GM19397 (cell line): Measurements from ENCODE around the gene CRYBG1.

ENCODE experiments used
- ATAC-seq: cut with Tn5 transposase; IDR thresholded peaks from one replicate; pipeline ENCODE4 v1.9.1; 2021; ENCODE audit warnings: mild to moderate bottlenecking, moderate library complexity; ENCODE audit not compliant: unreplicated experiment

CRYBG1 gene

DNA sequence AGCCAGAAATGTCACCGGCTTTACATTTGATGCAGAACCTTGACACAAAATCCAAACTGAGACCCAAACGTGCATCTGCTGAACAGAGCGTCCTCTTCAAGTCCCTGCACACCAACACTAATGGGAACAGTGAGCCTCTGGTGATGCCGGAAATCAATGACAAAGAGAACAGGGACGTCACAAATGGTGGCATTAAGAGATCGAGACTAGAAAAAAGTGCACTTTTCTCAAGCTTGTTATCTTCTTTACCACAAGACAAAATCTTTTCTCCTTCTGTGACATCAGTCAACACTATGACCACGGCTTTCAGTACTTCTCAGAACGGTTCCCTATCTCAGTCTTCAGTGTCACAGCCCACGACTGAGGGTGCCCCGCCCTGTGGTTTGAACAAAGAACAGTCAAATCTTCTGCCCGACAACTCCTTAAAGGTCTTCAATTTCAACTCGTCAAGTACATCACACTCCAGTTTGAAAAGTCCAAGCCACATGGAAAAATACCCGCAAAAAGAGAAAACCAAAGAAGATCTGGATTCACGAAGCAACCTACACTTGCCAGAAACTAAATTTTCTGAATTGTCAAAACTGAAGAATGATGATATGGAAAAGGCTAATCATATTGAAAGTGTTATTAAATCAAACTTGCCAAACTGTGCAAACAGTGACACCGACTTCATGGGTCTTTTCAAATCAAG lies 160.3 kb downstream of the CRYBG1 start:
- ATAC-seq = peak; percentile 52

DNA sequence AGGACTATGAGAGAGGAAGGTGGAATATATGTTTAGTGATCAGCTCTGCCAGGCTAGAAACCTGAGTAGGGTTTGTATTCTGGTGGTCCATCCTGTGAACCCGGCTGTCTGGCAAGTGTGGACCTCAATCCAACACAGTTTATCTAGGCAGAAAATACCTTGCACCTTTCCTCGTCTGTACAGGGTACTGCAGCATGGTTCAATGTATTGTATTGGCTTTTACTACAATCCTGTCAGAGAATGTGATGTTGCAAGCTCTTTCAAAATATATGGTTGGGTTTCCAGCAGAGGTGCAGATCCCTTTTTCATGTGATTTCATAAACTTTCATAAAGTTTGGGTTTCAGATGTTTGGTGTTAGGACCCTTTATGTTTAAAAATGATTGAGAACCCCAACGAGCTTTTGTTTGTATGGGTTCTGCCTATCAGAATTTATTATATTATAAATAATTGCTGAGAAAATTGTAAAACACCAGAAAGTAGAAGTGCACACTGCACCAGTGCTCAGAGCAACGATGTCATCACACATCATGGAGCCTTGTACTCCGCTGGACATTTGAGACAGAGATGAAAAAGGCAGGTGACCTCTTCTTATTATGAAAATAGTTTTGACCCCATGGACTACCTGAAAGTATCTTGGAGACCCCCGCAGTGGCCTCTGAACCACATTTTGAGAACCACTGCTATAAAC lies 162.2 kb downstream of the CRYBG1 start:
- ATAC-seq = no peak

DNA sequence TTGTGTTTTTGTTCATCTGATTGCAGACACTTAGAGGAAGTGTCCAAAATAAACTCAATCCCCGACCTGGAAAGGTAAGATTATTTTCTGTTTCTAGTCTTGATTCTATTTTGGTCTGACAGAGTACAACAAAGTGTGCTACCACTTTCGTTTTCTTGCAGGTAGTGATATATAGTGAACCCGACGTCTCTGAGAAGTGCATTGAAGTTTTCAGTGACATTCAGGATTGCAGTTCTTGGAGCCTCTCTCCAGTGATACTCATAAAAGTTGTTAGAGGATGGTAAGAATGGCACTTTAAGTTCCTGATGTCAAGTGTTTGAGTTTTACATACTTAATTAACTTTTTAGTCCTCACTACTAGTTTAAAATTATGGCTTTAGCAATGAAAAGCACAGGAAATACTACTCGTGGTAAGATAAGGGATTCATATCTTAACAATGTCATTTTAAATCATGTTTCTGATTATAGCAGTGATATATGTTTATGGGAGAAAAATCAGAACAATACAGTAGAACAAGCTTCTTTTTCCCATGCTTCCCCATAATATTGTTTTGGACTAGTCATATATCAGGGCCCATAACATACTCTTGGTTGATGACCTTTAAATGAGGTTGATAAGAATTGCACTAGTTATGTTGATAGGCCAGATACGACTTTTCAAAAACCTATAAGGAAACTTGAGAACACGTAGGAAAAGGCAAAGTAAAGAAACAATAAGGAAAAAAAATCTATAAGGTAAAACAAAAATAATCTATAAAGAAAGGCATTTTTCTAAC lies 164.8 kb downstream of the CRYBG1 start:
- no peak for ATAC-seq

DNA sequence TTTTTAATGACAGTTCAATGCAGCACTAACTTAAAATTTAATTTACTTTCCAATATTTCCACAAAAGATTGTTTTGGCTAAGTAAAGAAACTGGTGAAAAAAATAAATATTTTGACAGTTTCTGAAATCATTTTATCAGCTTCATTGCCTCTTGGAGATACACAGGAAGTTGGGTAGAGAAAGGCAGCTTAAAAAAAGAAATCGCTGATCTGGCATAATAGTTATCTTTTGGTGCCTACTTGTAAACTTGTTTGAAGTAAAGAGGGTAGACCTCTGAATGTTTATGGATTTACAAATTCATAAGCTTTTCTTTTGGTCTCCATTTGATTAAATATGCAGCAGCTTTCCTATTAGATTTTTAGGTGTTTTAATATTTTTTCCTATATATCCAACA lies 165.4 kb downstream of the CRYBG1 start:
- ATAC-seq = no peak

DNA sequence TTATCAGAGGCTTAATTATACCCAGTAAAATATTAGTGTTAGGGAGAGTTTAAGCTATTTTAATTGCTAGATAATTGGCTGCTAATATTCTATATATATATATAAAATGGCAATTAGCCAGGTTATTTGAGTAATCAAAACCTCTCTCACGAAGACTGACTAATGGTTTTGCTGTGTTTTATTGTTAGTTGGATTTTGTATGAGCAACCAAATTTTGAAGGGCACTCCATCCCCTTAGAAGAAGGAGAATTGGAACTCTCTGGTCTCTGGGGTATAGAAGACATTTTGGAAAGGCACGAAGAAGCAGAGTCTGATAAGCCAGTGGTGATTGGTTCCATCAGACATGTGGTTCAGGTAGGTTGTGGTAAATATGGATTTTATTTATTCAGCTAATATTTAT lies 166.6 kb downstream of the CRYBG1 start:
- no peak for ATAC-seq

DNA sequence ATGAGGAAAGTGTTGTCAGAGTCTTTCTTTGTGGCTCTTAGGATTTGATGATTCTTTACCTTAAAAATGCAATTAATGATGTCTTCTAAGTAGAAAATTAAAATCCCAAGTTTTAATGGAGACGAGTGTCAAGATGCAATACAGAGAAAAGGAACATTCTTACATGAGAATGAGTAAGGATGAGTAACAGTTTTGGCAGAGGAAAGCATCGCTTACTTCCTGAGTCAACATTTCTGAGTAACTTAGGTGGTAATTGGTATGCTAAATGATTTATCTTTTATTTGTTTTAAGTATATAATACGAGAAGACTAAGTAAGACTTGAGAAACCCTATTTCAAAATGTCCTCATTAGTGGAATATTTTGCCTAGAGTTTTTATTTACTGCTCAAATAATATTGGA lies 167.5 kb downstream of the CRYBG1 start:
- ATAC-seq = no peak

DNA sequence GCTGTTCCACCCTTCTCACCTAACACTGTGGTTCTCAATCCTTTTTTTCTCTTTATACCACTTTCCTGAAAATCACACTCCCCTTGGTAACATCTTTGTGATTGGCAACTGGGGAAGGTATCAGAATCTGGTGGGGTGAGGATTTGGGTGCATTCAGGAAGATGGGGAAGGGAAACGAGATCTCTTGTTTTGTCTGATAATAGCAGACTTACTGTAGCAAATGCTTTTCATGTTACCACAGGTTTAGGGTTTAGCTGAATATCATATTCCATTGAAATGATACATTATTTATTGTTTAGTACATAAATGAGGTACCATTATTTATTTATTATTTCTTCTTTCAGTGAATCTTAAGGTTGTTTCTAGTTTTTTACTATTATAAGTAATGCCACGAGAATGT lies 168.0 kb downstream of the CRYBG1 start:
- no peak for ATAC-seq

DNA sequence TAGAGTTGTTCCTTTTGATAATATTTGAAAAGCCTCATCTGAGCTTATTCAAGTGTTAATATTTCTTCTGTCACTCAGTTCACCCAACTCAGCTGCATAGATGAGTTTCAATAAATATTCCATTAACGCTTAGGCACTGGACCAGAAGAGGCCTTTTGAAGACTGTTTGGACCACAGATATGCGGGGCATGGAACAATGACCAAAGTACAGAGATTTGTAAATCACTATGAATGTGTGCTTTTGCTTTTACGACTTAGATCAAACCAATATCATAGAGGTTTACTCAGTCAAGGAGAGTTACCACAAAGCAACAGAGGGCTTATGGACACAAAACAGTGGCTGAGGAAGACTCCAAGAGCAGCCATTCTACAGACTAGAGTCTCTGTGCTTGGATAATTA lies 168.9 kb downstream of the CRYBG1 start:
- no peak for ATAC-seq

DNA sequence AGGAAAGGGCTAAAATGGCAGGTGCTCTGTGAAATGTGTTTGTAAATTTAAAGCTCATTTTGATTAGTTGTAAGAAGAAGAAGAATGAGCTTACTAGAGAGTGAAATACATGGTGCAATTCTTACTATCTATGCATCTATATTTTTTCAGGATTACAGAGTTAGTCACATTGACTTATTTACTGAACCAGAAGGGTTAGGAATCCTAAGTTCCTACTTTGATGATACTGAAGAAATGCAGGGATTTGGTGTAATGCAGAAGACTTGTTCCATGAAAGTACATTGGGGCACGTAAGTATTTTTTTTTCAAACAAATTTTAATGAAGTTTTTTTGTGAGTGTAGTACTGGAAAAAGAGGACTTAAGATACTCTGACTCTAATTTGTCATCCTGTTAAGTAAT lies 169.5 kb downstream of the CRYBG1 start:
- no peak for ATAC-seq

DNA sequence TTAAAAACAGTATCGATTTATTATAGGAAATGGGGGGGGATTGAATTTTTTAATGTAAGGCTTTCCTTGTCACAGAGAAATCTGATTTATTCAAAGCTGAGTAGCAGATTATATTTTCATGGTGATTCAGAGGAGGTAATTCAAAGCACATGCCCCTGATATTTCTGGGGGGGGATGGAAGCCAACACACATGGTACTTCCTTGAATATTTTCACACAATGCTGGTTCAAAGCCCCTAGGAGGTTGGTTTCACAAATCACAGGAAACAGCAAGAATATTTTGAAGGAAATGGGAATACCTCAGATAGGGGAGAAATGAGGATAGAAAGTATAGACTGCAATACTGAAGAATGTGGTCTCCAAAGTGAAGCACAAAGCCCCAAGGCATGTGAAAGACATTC lies 170.0 kb downstream of the CRYBG1 start:
- no peak for ATAC-seq

DNA sequence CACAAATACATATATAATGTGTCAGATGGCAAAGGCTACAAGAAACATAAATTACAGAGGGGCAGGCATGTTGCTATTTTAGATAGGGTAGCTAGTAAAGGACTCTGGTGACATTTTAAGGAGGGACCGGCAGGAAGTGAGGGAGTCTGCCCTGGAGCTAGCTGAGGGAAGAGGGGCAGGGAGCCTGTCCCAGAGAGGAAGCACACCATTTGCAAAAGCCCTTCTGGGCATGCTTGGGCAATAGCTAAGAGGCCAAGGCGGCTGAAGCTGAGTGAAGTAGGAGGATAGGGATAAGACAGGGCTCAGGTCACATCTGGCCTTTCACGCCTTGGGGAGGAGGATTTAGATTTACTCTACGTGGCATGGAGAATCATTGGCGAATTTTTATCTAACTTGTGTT lies 172.5 kb downstream of the CRYBG1 start:
- ATAC-seq = no peak

DNA sequence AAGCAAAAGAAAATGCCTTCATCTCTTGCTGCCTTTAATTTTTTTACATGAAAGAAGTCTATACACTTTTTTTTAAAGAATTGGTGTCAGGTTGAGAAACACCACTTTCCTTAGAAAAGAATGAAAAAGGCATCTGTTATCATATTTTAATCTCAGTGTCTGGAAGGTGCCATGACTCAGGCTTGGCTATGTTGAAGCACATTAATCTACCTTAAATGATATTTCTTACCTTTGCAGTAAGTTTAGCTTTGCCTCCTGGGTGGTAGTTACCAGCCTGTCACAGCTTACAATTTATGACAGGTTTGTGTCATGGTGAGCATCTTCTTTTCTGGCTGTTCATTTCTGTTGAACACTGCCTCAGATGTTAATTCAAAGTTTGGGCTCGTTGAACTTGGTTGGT lies 173.5 kb downstream of the CRYBG1 start:
- ATAC-seq = no peak

DNA sequence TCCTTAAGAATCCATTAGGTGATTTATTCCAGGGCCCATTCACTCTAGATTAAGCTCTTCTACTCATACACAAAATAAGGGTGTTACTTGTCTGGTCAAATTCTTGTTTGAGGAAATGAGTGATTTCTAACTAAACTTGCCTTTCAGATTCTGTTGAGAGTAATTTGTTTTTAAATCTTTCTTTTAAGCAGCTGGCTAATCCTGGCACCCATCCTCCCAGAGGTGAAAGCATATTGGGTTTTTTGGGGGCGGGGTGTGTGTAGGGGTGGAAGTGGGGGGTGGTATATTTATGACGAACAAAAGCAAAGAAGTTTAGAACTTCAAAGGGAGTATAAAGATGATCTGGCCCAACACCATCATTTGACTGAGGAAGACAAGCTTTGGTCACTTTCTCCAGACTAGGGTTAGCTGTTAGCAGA lies 174.1 kb downstream of the CRYBG1 start:
- ATAC-seq = no peak

DNA sequence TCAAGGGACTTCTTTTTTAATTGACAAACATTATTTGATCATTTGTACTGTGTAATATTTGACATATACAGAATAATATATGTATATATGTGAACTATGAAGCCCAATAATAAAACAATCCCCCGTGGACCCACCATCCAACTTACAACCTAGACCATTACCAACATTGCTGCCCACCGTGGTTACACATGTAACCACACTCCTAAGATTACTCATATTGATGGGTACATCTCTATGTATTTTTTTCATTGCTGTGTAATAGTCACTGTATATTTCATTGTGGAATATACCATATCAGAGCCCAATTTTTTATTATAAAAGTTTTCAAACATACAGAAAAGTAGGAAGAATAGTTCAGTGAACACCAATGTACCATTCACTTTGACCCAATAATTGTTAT lies 174.5 kb downstream of the CRYBG1 start:
- ATAC-seq = no peak

DNA sequence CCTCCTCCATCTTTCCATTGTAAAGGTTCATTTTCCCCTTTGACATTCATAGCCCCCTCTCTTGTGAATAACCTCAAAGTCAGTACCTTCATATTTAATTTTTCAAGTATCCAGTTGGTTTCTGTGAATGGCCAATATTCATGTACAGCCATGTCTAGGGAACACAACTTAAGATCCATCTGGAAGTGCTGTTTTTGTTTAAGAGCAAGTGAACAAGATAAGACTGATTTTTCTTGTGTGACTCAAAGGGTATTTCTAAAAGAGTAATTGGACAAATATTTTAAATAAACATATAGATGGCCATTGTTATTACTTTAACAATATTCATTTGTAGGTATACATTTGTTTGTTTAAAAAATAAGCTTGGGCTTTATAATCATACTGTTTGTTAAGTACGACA lies 175.8 kb downstream of the CRYBG1 start:
- no peak for ATAC-seq

DNA sequence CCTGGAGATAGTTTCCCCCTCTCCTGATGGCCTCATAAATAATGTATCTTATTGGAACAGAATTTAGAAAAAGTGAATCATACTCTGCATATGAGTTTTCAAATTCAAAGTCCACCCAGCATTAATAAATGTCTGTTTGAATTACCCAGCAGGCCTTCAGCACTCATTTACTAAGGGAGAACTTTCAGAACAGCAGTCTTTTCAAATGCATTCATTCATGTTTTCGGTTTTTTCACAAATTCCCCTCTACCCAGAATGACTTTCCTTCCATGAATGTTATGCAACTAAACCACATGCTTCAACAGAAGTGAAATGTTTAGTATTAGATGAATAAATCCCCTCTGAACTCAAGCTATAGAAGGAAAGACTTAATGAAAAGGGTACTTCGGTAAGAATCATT lies 176.3 kb downstream of the CRYBG1 start:
- no peak for ATAC-seq

DNA sequence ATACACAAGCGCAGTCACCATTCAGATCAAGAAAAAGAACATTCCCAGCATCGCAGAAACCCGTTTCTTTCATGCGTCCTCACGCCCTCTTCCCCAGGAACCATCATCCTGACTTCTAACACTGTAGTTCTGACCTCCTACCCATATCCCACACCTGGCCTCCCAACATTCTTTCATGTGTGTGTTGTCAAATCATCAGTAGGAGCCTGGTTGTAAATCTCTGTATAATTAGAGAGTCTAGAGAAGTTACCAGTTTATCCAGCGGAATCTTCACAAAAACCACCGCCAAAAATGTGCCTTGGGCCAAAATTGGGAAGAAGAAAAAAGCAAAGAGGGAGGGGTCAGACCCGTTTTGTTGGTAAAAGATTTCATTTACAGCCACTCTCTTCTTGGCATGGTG lies 177.1 kb downstream of the CRYBG1 start:
- ATAC-seq = no peak

DNA sequence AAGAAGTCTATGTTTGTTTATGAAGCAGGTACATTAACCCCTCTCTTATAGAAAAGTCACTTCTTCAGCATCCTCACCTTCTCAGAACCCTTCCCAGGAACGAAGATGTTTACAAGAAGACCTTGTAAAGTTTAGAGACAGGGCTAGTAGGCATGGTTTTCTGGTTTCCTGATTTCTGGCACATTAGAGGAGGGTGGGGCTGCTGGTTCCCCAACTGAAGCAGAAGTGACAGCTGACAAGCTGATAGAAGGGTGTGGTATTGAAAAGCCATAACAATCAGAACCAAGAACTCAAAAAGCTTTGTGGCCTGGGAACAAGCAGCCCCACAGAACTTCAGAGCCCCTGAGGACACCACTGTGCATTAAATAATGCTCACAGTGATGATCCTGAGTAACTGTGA lies 177.6 kb downstream of the CRYBG1 start:
- ATAC-seq = no peak

DNA sequence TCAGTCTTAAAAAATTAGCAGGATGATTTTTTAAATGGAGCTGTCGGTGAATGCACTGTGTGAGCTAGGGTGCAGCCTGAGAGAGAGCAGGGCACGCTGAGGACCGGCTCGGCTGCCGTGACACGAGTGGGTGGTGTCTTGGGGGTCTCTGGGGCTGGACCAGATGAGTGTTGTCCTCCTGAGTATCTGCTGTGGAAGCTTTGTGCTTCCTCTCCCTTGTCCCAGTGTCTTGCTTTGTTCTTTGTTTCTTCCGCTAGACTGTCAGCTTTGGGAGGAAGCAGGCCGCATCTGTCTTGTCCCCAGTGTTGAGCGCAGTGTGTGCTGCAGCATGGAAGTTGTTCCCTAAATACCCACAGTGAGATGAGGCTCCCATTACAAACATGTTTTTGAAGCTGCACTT lies 179.4 kb downstream of the CRYBG1 start:
- ATAC-seq = no peak

DNA sequence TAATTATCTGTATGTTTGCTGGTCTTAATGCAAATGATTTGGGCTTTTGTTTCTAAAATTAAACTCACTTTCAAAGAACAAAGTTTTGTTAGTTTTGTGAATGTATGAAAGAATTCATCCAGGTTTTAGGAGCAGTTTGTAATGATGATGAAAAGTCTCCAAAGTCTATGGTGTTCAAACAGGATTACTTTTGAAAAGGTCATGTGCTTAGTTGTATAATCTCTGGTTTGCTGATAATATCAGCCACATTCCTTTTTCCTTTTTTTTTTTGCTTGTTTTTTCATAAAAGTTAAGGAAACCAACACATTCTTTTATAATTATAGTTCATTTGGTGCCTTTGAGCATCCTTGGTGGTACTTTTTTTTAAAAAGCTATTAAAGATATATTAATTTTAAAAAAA lies 179.9 kb downstream of the CRYBG1 start:
- no peak for ATAC-seq

DNA sequence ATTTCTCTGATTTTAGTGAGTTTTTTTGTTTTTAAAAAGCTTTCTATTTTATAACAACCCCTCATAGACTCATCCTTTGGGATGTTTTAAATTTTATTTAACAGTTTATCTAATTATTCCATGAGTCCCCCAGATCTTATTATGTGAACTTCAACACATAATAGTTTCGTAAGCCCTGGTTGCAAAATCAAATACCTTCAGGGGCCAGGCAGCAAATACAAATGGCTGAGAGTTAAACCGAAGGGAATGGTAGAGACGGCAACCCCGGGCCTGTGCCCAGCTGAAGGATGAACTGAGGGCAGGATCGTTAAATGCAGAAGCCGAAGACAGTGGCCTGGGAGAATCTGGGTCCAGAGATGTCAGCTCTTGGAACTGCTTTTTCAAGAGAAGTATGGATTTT lies 180.4 kb downstream of the CRYBG1 start:
- no peak for ATAC-seq

DNA sequence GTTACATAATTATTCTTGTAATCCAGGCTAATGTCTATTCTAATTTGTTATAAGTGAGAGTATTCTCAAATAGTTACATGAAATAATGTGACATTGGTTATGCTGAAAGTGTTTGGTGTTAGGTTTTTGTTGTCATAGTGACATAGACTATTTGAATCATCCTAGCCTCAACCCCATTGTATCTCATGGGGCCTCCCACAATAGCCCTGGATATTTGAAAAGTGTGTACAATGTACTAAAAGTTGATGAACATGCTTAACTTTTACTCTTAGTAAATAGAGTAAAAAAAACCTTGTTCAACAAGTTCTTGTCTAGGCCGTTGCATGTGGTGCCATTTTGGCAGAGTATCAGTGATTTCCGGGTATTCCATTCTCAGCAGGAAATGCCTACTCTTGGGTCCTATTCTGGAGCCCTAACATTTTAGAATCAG lies 185.8 kb downstream of the CRYBG1 start:
- no peak for ATAC-seq
